Measurements from ENCODE around the gene PHF3.

GRCh38 chr6:63649847-63650265, 14.3 kb downstream of the PHF3 start:
- no peak for TF ChIP-seq GATA3 (IDR thresholded peaks at IDR 0.05; ENCODE audit: low read depth, low read length)
- no peak for TF ChIP-seq GATA2 (IDR thresholded peaks at IDR 0.05; ENCODE audit: low read depth, low read length)

Data from SH-SY5Y (cell line).